Cardiac muscle cell (in vitro differentiated cells and primary cell): ENCODE results near the gene TMEM147. TPM values are rescaled to one million over a fixed set of nuclear protein-coding genes. Genes with fewer than 3 reads are reported as not detected.

ENCODE experiments used
- DNase-seq, 2 donors: peaks; one replicate each; pipeline versions ENCODE4 v3.0.0 to v3.0.0-alpha.2; 2010 to 2017; ENCODE audit warnings: low read depth in 1 of 2, low spot score in 1 of 2
- H3K27ac ChIP-seq: fragments of 200-600 bp; sonication (generic); 2 replicates; pipeline ENCODE4 v1.5.1; 2016
- H3K27me3 ChIP-seq: fragments of 200-600 bp; sonication (generic); 2 replicates; pipeline ENCODE4 v1.6.0; 2016; ENCODE audit warnings: control low read depth
- H3K36me3 ChIP-seq: fragments of 200-600 bp; sonication (generic); 2 replicates; pipeline ENCODE4 v1.5.1; 2016; ENCODE audit warnings: control low read depth
- H3K4me1 ChIP-seq: fragments of 200-600 bp; sonication (generic); 2 replicates; pipeline ENCODE4 v1.8.1; 2017; ENCODE audit warnings: low read depth, mild to moderate bottlenecking, mixed run types
- H3K4me3 ChIP-seq: fragments of 200-600 bp; sonication (generic); 2 replicates; pipeline ENCODE4 v1.5.1; 2016; ENCODE audit warnings: mild to moderate bottlenecking
- H3K9me3 ChIP-seq: fragments of 200-600 bp; sonication (generic); 2 replicates; pipeline ENCODE4 v1.5.1; 2017; ENCODE audit warnings: low read depth, mild to moderate bottlenecking, control low read depth
- polyA plus RNA-seq: library from polyadenylated mRNA; unstranded; fragments of >200 nt; fragmentation: Nextera tagmentation; extraction: Ambion mirVana; gene quantifications from 2 replicates; pipeline ENCODE4 v1.2.1, GENCODE V29; 2016
- total RNA-seq: library from RNA; depleted of rRNA; stranded (reverse); fragments of >200 nt; gene quantifications from 2 replicates; pipeline ENCODE4 v1.2.3, GENCODE V29; 2016
- TF ChIP-seq, protein P1 (sequence below): IDR thresholded peaks from 2 replicates; pipeline ENCODE4 v1.5.1; 2012; ENCODE audit warnings: low read depth, mild to moderate bottlenecking, low read length

Gene TMEM147
- total and polyA plus RNA-seq, 2 experiments from 2014 or later, result 95.9 to 260 TPM

DNA sequence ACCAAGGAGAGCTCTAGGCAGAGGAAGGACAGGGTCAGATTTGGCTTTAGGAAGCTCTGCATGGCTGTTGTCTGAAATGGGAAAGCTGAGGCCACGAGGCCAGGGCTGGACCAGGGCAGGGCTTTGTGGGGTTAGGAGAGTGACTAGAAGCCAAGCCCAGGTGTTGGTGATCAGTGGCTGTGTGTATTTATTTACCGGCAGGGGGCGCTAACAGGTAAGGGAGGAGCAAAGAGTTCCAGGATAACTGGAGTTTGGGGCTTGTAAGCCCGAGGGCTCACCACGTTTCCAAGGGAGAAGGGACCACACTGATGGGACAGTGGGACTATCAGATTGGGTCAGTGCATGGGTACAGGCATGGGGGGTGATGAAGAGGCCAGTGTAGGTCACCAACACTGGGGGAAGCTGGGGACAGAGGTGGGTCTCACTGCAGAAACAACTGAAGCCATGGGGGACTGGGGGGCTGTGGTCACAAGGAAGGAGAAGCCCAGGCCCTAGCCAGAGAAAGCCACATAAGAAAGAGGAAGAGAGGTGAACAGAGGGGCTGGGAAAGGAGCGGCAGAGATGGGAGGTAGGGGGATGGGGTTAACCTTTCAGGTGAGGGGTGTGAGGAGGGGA lies 3.9 kb downstream of the TMEM147 start:
- Histone ChIP-seq H3K27me3 (no peaks in the 10 kb centered on the region), H3K4me1 (peaks cover 3% of the 10 kb centered on the region), H3K27ac (no peak overlapping the region), H3K36me3 (no peaks in the 10 kb centered on the region), H3K4me3 (no peak overlapping the region), H3K9me3 (no peaks in the 10 kb centered on the region)
- TF ChIP-seq, protein P1, sequence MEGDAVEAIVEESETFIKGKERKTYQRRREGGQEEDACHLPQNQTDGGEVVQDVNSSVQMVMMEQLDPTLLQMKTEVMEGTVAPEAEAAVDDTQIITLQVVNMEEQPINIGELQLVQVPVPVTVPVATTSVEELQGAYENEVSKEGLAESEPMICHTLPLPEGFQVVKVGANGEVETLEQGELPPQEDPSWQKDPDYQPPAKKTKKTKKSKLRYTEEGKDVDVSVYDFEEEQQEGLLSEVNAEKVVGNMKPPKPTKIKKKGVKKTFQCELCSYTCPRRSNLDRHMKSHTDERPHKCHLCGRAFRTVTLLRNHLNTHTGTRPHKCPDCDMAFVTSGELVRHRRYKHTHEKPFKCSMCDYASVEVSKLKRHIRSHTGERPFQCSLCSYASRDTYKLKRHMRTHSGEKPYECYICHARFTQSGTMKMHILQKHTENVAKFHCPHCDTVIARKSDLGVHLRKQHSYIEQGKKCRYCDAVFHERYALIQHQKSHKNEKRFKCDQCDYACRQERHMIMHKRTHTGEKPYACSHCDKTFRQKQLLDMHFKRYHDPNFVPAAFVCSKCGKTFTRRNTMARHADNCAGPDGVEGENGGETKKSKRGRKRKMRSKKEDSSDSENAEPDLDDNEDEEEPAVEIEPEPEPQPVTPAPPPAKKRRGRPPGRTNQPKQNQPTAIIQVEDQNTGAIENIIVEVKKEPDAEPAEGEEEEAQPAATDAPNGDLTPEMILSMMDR, result peak; percentile 68
- peak; percentile 81 to 89 for DNase-seq

DNA sequence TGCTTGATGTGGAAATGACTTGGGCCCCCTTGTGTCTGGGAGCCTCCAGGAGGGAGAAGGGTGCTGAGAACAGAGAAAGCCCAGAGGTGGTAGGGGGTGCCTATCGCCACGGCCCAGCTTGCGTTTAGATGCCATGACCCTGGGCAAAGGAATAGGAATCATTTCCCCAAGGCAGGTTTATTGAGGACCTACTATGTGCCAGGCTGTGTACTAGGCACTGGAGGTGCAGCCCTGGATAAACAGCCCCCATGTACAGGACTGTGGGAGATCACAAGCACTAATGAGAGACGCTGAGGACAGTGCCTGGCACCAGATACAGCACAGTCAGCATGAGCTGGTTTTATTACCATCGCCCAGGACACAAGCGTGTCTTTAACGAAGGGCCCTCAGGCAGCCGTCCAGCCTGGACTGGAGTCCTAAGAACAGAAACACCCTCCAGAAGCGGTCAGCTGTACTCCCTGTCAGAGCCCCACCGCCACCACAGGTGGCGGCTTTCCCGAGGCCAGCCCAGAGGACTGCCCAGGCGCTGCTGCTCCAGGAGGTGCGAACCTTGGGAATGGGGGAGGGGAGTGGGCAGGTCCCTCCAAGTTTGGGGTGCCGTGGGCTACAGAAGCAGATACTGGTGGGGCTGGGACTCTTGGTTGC lies 4.6 kb downstream of the TMEM147 start:
- Histone ChIP-seq H3K9me3 (no peaks in the 10 kb centered on the region), H3K27me3 (no peaks in the 10 kb centered on the region), H3K36me3 (no peaks in the 10 kb centered on the region), H3K4me1 (no peaks in the 10 kb centered on the region), H3K4me3 (no peak overlapping the region), H3K27ac (no peak overlapping the region)
- DNase-seq, result no peak
- TF ChIP-seq, protein P1, result no peak

DNA sequence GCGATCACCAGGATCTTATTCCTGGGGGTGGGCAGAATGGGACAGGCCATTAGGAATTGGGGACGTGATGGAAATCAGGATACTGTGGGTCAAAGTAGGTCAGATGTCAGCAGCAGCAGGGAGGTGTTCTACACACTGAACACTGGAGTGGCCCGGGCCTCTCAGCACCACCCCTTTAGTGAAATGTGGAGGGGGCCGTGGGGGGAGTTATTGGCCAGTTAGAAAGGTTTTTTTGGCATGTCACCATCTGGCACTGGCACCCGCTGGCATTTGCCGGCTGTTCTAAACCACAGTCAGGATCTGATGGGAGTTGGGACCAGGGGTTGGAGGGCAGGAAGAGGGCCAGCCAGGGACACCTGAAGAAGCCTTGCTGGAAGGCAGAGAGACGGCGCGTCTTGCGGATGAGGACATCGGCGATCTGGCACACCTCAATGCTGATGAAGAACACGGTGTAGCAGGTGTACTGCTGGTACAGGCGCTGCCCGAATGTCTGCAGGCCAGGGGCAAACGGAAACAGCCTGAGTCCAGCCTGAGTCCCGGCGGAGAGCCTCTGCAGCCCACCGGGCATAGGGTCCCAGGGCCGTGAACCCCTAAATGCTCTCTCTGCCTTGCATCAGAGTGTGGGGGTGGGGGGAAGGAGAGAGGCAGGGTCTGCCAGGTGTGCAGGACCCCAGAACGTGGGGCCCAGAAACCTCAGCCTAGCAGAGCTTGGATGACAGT lies 5.8 kb downstream of the TMEM147 start:
- H3K4me3 ChIP-seq, result no peak overlapping the region
- TF ChIP-seq, protein P1, result no peak
- no peaks in the 10 kb centered on the region for H3K9me3 ChIP-seq
- H3K4me1 ChIP-seq, result no peaks in the 10 kb centered on the region
- H3K27me3 ChIP-seq, result no peaks in the 10 kb centered on the region
- H3K27ac ChIP-seq, result no peak overlapping the region
- H3K36me3 ChIP-seq, result no peaks in the 10 kb centered on the region
- no peak for DNase-seq

DNA sequence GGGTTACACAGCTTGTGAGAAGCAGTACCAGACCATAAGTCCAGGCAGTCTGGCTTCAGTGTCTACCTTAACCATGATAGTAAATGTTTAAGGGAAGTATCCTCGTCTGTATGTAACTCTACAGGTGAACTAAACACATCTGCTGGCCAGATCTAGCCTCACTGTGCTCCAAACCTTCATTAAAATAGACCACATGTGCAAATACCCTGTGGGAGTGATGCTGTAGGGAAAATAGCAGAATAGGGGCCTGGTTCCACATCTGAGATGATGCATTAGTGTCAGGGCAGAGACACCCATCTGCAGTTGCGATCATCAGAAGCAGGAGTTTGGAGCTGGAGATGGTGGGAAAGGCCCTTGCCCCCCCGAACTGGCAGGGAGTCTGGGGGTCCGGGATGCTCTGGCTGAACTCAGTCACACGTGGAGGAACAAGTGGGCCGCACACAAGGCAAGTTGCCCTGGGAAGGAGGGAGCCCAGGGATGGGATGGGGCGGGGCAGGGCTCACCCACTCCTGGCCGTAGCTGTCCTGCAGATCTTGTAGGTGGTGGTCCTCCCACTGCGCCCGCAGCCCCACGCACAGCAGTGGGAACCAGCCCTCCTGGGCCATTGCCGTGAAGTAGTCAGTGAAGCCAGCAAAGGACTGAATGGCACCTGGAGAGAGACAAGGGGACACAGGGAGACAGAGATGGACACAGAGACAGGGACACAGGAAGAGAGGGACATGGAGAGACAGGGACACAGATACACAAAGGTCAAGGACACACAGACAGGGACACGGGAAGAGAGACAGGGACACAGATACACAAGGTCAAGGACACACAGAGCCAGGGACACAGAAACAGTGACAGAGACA lies 7.3 kb downstream of the TMEM147 start:
- Histone ChIP-seq H3K4me3 (no peak overlapping the region), H3K27me3 (no peaks in the 10 kb centered on the region), H3K36me3 (no peaks in the 10 kb centered on the region), H3K4me1 (no peaks in the 10 kb centered on the region), H3K9me3 (no peaks in the 10 kb centered on the region), H3K27ac (no peak overlapping the region)
- TF ChIP-seq, protein P1, result no peak
- DNase-seq, result no peak

DNA sequence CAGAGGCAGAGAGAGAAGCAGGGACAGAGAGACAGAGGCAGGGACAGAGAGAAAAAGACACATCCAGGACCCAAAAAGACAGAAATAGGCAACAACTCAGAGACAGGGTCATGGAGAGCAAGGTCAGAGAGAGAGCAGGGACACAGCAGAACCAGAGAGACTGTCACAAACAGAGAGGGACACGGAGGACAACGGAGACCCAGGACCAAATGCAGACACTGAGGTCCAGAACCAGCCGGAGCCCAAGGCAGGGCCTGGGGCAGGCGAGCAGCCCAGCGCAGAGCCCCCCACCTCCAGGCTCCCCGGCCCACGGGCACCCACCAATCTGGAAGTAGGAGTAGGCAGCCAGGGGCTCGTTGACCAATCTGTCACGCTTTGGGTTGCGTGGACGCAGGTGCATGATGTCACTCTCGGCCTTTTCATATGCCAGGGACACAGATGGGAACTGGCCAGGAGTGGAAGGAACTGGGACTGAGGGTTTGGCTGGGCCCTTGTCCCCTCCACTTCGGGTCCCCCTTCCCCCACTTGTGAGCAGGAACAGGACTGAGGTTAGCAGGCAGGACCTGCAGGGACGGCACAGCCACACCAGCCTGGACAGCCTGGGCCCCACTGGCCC lies 8.1 kb downstream of the TMEM147 start:
- H3K27me3 ChIP-seq, result peaks cover 5% of the 10 kb centered on the region
- H3K9me3 ChIP-seq, result no peaks in the 10 kb centered on the region
- no peaks in the 10 kb centered on the region for H3K4me1 ChIP-seq
- H3K36me3 ChIP-seq, result no peaks in the 10 kb centered on the region
- TF ChIP-seq, protein P1, result no peak
- no peak overlapping the region for H3K4me3 ChIP-seq
- H3K27ac ChIP-seq, result no peak overlapping the region
- DNase-seq, result no peak
